Measurements from ENCODE around the gene TACC3. TPM values are rescaled to one million over a fixed set of nuclear protein-coding genes. Genes with fewer than 3 reads are reported as not detected.
A peak's percentile ranks its signal among the peaks of the same experiment; 100 is the strongest.

Gene TACC3
- total RNA-seq, 2 experiments from 2014 or later, result 301 to 305 TPM

DNA sequence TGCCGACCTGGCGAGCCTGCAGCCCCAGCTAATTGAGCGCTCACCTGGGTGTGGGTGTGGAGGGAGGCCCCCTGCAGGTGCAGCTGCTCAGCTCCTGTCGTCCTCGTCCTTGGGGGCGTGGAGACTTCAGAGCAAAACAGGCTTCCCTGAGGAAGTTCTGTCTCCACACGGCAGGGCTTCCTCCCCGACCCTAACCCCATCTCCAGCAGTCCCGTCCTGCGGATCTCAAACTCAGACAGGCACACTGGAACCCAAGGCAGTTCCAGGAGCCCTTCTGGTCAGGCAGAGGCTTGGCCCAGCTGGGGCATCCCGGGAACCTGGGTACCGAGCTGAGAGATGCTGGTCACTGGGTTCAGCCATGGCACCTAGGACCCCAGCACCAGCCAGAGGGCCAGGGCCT, 24.4 kb downstream of the TACC3 start:
- no peak for DNase-seq
- Mint-ChIP-seq H3K27ac (no peak overlapping the region), H3K36me3 (ENCODE audit: low read depth) (peaks cover 24% of the 10 kb centered on the region), H3K27me3 (no peaks in the 10 kb centered on the region), H3K4me1 (no peaks in the 10 kb centered on the region), H3K4me3 (no peak overlapping the region), H3K9me3 (no peaks in the 10 kb centered on the region)
- POLR2A ChIA-PET, result no interaction called here
- CTCF ChIA-PET, result interaction anchor here (0.6 to 2.9 kb wide), 5 partner anchors 9 to 70 kb away, joined by 3 to 7 read pairs (median 5); no protein-coding TSS in a partner anchor

DNA sequence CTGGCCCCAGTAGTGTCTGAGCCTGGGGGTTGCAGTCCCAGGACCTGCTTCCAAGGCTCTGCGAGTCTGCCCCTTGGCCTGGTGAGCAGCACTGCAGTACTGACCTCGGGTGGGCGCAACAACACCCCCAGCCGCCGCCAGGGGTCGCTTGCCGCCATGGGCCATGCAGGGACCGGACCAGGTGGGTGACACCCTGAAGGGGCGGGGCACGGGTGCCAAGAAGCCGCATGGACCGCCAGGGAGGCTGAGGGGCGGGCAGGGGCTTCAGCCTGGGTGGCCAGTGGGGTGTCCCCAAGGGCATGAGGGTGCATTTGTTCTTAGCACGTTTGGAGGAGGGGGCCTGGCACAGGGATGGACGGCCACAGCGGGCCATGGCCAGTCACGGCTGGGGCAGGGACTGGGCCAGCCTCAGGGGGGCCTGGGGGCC, 25.0 kb downstream of the TACC3 start:
- ChIA-PET POLR2A (no interaction called here), CTCF (interaction anchor here (0.8 to 2.9 kb wide), 4 partner anchors 10 to 72 kb away, joined by 3 to 7 read pairs (median 4); no protein-coding TSS in a partner anchor)
- H3K27ac Mint-ChIP-seq, result no peak overlapping the region
- H3K9me3 Mint-ChIP-seq, result no peaks in the 10 kb centered on the region
- H3K27me3 Mint-ChIP-seq, result no peaks in the 10 kb centered on the region
- H3K4me1 Mint-ChIP-seq, result no peaks in the 10 kb centered on the region
- peaks cover 19% of the 10 kb centered on the region for H3K36me3 Mint-ChIP-seq (ENCODE audit: low read depth)
- no peak overlapping the region for H3K4me3 Mint-ChIP-seq
- DNase-seq, result peak; percentile 77

DNA sequence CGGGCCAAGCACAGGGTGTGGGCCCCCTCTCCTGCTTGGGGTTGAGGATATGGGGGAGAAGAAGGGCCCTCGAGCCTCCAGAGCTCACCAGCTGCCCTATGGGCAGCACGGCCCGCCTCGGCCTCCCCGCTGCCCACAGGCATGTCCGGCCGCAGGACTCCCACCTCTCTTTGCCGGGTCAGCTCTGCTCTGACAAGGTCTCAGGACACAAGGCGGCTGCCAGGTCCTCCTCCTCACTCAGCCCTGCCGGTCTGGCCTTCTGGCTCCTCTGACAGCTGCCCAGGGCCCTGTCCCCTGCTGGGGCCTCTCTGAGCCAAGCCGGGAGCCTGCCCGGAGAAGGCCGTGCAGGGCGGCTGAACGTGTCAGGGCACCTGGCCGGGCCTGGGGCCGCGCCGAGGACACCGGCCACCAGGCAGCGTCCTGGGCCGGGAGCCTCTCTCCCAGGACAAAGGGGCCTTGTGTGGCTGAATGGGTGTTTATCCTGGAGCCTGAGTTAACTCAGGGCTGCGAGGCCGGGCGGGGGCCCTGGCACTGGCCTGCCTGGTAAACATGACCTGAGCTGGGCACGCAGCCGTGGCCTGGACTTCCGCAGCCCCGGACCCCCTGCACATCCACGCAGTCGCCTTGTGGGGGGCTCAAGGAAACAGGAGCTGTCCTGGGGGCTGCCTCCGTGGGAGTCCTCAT, 25.7 kb downstream of the TACC3 start:
- ChIA-PET POLR2A (no interaction called here), CTCF (interaction anchor here (0.8 to 2.9 kb wide), 6 partner anchors 11 to 71 kb away, joined by 3 to 10 read pairs (median 6); no protein-coding TSS in a partner anchor)
- Mint-ChIP-seq H3K27ac (no peak overlapping the region), H3K36me3 (ENCODE audit: low read depth) (peaks cover 12% of the 10 kb centered on the region), H3K4me1 (no peaks in the 10 kb centered on the region), H3K9me3 (no peaks in the 10 kb centered on the region), H3K4me3 (no peak overlapping the region), H3K27me3 (no peaks in the 10 kb centered on the region)
- no peak for DNase-seq

DNA sequence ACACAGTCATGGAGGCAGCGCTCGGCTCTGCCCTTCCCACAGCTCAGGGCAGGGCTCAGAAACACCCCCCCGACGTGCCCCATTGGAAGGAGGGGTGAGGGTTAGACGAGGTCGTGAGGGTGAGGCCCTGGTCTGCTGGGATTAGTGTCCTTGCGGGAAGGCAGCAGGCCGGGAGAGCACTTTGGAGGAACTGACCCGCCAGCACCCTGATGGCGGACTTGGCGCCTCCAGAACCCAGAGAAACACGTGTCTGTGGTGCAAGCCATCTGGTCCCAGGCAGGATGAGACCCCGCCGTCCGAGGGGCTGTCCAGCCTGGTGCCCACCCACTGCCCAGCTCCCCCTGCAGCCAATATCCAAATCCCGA, 26.3 kb downstream of the TACC3 start:
- Mint-ChIP-seq H3K4me3 (no peak overlapping the region), H3K27ac (no peak overlapping the region), H3K4me1 (no peaks in the 10 kb centered on the region), H3K36me3 (ENCODE audit: low read depth) (peaks cover 9% of the 10 kb centered on the region), H3K27me3 (no peaks in the 10 kb centered on the region), H3K9me3 (no peaks in the 10 kb centered on the region)
- DNase-seq, result no peak
- POLR2A ChIA-PET, result no interaction called here
- CTCF ChIA-PET, result interaction anchor here (1.0 to 2.1 kb wide), 7 partner anchors 11 to 60 kb away, joined by 4 to 10 read pairs (median 5); no protein-coding TSS in a partner anchor

DNA sequence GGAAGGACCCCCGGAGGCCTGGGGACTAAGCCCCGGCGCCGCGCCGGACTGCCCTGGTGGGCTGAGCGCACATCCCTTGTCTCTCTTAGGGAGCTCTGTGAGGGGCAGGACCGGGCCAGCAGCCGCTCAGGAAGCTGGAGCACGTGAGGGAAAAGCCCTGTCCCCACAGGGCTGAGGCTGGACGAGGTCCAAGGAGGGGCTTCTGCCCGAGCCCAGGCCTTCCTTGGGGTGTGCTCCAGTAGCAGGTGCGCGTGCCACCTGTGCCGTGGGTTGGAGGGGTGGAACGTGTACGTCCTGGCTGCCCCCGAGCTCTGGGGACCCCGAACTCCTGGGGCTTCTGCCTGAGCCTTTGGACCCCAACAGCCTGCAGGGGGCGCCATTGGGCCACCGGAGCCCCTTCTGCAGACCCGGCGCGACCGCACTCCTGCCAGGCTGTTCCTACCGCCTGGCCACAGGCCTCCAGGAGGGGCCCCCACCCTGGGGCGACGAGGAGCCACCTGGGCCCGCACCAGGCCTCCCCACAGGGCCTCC, 27.2 kb downstream of the TACC3 start:
- DNase-seq, result peak; percentile 85
- no peaks in the 10 kb centered on the region for H3K27me3 Mint-ChIP-seq
- no peak overlapping the region for H3K27ac Mint-ChIP-seq
- H3K4me1 Mint-ChIP-seq, result peaks cover 3% of the 10 kb centered on the region
- peaks cover 6% of the 10 kb centered on the region for H3K36me3 Mint-ChIP-seq (ENCODE audit: low read depth)
- H3K4me3 Mint-ChIP-seq, result no peak overlapping the region
- CTCF ChIA-PET, result interaction anchor here (0.7 to 2.1 kb wide), 12 partner anchors 10 to 697 kb away, joined by 3 to 10 read pairs (median 4); partner anchors contain the start of gene FGFR3
- POLR2A ChIA-PET, result no interaction called here
- no peaks in the 10 kb centered on the region for H3K9me3 Mint-ChIP-seq

DNA sequence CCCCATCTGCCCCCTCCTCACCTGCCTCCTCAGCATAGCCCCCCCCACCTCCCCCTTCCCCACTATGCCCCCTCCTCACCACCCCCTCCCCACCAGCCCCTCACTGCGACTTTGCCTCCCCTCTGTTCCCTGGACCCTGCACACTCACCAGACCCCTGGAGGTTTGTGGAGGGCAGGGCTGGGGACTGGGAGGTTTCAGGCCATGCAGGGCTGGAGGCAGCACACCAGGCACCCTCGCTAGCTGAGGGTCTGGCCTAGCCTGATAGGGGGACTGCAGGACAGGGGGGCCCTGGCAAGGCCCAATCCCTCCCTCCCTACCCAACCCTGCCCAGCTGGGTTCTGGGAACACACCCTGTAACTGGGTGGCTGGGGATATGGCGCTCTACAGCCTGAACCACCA, 28.0 kb downstream of the TACC3 start:
- Mint-ChIP-seq H3K27ac (no peak overlapping the region), H3K4me1 (peaks cover 3% of the 10 kb centered on the region), H3K4me3 (no peak overlapping the region), H3K36me3 (ENCODE audit: low read depth) (peaks cover 3% of the 10 kb centered on the region), H3K9me3 (no peaks in the 10 kb centered on the region), H3K27me3 (no peaks in the 10 kb centered on the region)
- ChIA-PET POLR2A (no interaction called here), CTCF (no interaction called here)
- no peak for DNase-seq

DNA sequence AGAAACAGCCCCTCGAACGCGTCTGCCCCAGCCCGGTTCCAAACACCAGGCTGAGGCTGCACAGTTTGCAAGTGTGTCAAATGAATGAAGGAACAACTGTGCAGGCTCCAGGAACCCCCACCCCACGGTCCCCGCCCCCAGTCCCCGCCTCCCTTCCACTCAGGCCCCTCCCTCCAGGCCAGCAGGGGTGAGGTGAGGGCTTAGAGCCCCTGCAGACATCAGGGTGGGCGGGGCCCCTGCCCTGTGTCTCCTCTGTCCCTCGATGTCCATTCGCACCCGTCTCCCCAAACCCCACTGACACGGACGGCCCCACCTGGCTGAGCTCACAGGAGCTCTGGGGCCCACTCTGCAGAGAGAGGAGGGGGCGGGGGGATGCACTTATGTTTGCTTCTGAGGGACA, 28.5 kb downstream of the TACC3 start:
- H3K36me3 Mint-ChIP-seq (ENCODE audit: low read depth), result peaks cover 3% of the 10 kb centered on the region
- no peak for DNase-seq
- peaks cover 3% of the 10 kb centered on the region for H3K4me1 Mint-ChIP-seq
- CTCF ChIA-PET, result no interaction called here
- no peaks in the 10 kb centered on the region for H3K27me3 Mint-ChIP-seq
- POLR2A ChIA-PET, result no interaction called here
- H3K9me3 Mint-ChIP-seq, result no peaks in the 10 kb centered on the region
- no peak overlapping the region for H3K27ac Mint-ChIP-seq
- no peak overlapping the region for H3K4me3 Mint-ChIP-seq

DNA sequence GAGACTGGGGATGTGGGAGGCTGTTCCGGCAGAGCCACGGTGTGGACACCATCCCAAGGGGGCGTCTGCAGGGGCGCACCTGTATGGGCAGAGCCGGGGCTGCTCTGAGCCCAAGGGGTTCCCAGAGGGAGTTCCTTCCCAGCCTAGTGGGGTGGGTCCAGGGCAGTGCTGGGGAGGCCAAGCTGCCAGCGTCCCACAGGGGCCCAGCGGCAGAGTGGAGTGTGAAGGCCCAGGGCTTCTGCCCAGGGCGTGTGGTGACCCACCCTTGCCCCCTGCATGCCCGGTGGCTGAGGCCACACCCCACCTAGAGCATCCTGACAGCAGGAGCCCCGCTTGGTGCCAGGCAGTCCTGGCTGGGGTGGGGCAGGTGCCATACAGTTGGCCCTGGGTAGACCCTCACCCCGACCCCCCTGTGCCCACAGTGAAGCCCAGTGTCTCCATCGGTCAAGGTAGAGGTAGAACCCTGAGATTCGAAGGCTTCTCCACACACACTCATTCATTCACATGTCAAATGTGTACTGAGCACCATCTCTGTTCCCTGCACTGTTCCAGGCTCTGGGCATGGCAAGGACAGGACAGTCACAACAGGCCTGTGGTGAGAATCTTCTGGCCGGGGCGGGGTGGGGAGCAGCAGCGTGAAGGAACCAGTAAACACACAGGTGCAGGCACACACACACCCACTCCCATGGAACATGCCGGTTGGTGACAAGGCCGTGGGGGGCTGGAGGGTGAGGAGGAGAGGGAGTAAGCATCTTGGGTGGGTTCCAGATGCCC, 29.2 kb downstream of the TACC3 start:
- POLR2A ChIA-PET, result no interaction called here
- H3K9me3 Mint-ChIP-seq, result no peaks in the 10 kb centered on the region

DNA sequence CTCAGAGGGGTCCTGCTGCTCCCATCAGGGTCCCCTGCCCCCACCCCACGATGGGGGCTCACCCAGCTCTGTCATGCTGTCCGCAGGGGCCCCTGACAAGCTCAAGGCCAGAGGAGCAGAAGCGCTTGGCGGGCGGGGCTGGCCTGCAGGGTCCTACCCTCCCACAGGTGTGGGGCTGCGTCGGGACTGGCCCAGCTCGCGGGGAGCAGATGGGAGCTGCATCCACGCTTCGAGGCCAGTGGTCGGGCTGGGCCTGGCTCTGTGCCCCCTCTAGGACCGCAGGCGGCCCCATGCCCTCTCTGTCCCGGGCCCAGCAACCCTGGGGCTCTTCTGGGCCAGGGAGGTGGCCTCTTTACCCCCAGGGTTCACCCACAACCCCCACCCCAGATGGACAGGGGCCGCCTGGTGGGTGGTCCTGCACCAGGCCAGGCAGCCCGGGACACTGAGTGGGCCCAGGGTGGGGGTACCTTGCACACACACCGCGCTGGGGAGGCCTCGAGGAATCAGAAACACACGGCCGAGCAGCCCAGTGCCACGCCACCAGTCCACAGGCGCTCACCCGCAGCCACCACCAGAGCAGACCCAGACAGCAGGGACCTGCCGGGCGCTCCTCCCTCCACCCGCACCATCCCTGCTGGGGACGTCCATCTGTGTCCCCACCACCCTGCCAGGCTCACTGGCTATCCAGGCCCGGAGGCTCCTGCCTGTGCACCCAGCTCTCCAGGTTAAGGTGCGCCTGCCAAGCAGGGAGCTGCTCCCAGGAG, 30.0 kb downstream of the TACC3 start:
- peaks cover 3% of the 10 kb centered on the region for H3K4me1 Mint-ChIP-seq
- ChIA-PET POLR2A (interaction anchor here (0.6 kb wide), 1 partner anchor 109 kb away, joined by 4 read pairs; no protein-coding TSS in a partner anchor), CTCF (interaction anchor here (1.0 to 2.1 kb wide), 4 partner anchors 21 to 61 kb away, joined by 3 to 7 read pairs (median 4); partner anchors contain the start of gene FGFR3)
- no peak for DNase-seq
- H3K36me3 Mint-ChIP-seq (ENCODE audit: low read depth), result no peaks in the 10 kb centered on the region
- H3K9me3 Mint-ChIP-seq, result no peaks in the 10 kb centered on the region
- no peaks in the 10 kb centered on the region for H3K27me3 Mint-ChIP-seq
- no peak overlapping the region for H3K27ac Mint-ChIP-seq
- H3K4me3 Mint-ChIP-seq, result no peak overlapping the region

More for the DNA sequence above, 29.2 kb downstream of the TACC3 start:
- CTCF ChIA-PET, result interaction anchor here (2.1 kb wide), 1 partner anchor 20 kb away, joined by 7 read pairs; no protein-coding TSS in a partner anchor
- no peak for DNase-seq
- no peak overlapping the region for H3K4me3 Mint-ChIP-seq
- no peak overlapping the region for H3K27ac Mint-ChIP-seq
- no peaks in the 10 kb centered on the region for H3K36me3 Mint-ChIP-seq (ENCODE audit: low read depth)
- H3K27me3 Mint-ChIP-seq, result no peaks in the 10 kb centered on the region
- peaks cover 3% of the 10 kb centered on the region for H3K4me1 Mint-ChIP-seq

DNA sequence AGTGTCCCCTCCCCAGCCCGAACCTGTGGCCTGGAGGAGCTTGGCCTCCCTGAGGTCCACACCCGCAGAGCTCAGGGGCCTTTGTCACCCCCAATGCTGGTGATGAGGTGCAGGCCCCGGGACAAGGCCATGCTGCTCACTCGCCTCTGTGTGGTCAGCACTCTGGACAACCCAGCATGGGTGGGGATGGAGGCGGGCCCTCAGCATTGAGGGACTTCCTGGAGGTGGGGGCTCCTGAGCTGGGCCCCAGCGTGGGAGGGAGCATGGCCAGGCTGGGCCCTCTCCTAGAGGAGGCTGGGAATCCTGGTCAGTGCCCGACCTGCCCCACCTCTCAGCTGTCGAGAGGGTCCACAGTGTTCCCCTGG, 30.6 kb downstream of the TACC3 start:
- H3K27me3 Mint-ChIP-seq, result no peaks in the 10 kb centered on the region
- no peaks in the 10 kb centered on the region for H3K9me3 Mint-ChIP-seq
- no peak overlapping the region for H3K4me3 Mint-ChIP-seq
- H3K27ac Mint-ChIP-seq, result no peak overlapping the region
- ChIA-PET CTCF (interaction anchor here (1.0 to 2.1 kb wide), 4 partner anchors 21 to 61 kb away, joined by 3 to 7 read pairs (median 4); partner anchors contain the start of gene FGFR3), POLR2A (interaction anchor here (0.6 kb wide), 1 partner anchor 109 kb away, joined by 4 read pairs; no protein-coding TSS in a partner anchor)
- no peaks in the 10 kb centered on the region for H3K36me3 Mint-ChIP-seq (ENCODE audit: low read depth)
- H3K4me1 Mint-ChIP-seq, result peaks cover 3% of the 10 kb centered on the region
- no peak for DNase-seq

DNA sequence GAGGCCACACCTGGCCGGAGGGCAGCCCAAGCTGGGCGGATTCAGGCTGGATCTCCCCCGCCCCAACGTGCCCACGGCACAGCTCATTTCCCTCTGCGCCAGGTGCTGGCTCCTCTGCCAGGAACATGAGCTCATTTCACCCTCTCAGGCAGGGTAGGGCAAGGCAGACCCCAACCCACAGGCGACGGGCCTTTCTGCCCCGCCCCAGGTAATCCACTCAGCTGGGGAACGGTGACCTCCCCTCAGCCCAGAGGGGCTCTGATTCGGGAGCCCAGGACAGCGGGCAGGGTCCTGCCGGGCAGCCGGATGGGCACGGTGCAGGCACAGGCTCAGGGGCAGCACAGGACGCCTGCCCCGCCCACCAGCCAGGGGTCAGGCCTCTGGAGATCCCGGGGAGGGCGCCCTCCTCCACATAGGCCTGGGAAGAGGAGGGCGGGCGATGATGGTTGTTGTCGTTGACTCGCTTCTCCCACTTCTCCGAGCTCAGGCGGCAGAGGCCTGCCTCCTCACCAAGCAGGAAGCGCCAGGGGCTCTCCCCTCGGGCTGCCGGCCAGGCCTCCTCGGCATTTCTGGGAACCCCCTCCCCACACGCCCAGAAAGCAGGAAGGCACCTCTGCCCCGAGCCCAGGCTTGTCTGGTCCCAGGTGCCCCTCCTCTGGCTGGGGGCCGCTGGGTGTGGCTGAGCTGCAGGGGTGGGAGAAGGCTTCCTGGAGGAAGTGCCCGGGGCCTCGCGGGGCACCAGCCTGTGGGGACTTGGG, 31.1 kb downstream of the TACC3 start:
- ChIA-PET CTCF (interaction anchor here (1.0 to 2.1 kb wide), 4 partner anchors 22 to 60 kb away, joined by 3 to 7 read pairs (median 4); partner anchors contain the start of gene FGFR3), POLR2A (no interaction called here)
- DNase-seq, result peak; percentile 42
- Mint-ChIP-seq H3K4me3 (no peak overlapping the region), H3K9me3 (no peaks in the 10 kb centered on the region), H3K4me1 (peaks cover 3% of the 10 kb centered on the region), H3K27me3 (no peaks in the 10 kb centered on the region), H3K36me3 (ENCODE audit: low read depth) (no peaks in the 10 kb centered on the region), H3K27ac (peak overlapping the region; percentile 31)

DNA sequence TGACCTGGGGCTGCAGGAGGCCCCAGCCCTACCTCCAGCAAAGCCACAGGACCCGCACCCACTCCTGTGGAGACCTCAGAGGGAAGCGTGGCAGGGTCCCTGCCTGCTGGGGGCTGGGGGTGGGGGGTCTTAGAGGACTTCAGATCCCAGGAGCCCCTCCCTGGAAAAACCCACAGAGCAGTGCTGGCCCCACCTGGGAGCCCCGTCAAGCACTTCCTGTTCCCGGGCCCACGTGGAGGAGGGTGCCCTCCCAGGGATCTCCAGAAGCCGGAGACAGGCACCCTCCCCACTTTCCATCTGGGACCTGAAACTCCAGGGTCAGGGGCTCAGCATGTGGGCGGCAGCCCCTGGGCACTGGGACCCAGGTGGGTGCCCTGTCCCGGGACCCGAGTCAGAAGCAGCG, 32.0 kb downstream of the TACC3 start:
- Mint-ChIP-seq H3K4me1 (peaks cover 3% of the 10 kb centered on the region), H3K36me3 (ENCODE audit: low read depth) (no peaks in the 10 kb centered on the region), H3K4me3 (no peak overlapping the region), H3K27ac (no peak overlapping the region), H3K27me3 (no peaks in the 10 kb centered on the region), H3K9me3 (no peaks in the 10 kb centered on the region)
- POLR2A ChIA-PET, result no interaction called here
- CTCF ChIA-PET, result no interaction called here
- DNase-seq, result no peak
